HT-29 (cell line): ENCODE measurements around the gene MYO7B. TPM values are rescaled to one million over a fixed set of nuclear protein-coding genes. Genes with fewer than 3 reads are reported as not detected.
"Not testable (repeated sequence)": the region's sequence is repeated elsewhere in the genome, so short reads cannot be mapped to it uniquely, and the experiment has no call there.

Source experiments
- DNase-seq: peaks from one replicate; pipeline ENCODE4 v3.0.0-alpha.2; 2015; ENCODE audit warnings: low spot score
- total RNA-seq: library from RNA; depleted of rRNA; stranded (reverse); fragments of >200 nt; shearing (Covaris generic); gene quantifications from 2 replicates; pipeline ENCODE4 v1.2.3, GENCODE V29; 2014

The MYO7B gene
- total RNA-seq, 1 experiment from 2014 or later = 5.4 TPM

DNA sequence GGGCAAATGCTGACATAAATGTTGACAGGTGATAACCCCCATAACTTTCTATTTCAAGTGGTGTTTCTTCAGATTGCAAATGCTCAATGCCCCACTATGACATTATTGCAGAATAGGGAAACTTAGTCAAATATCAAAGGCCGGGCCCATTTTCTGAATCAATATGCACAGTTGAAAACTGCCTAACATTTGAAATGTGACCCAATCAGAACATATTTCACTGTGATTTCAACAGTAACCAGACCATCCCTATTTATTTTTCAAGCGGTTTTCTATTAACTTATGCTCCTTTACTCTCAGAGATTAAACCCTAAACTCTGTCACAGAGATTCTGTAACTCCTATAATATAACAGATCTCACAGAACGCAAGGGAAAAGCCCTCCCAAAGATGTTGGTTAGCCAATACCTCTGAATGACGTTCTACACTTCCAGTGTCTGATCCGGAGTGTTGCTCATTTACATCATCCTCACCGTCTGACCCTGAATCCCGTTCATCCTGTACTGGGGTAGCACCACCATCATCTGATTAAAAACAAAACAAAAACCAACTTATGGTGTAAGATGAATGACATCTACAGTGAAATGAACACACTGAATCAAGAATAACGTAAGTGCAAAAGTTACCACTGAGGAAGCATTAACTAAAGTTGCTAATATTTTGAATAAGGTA, 12.1 kb upstream of the MYO7B start:
- no peak for DNase-seq

DNA sequence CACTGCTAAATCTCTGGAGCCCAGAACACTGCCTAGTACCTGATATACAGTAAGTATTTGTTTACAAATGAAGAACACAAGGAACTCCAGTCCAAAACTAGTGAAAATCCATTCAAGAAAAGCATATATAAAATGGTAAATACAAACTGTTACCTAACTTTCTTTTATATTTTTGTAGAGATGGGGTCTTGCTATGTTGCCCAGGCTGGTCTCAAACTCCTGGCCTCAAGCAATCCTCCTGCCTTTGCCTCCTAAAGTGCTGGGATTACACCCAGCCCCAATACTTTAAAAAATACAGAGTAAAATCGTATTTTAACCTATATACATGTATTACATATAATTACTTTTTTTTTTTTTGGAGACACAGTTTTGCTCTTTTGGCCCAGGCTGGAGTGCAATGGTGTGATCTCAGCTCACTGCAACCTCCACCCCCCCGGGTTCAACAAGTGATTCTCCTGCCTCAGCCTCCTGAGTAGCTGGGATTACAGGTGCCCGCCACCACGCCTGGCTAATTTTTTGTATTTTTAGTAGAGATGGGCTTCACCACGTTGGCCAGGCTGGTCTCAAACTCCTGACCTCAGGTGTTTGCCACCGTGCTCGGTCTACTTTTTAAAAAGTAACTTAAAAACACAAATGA, 11.2 kb upstream of the MYO7B start:
- DNase-seq = not testable (repeated sequence)

DNA sequence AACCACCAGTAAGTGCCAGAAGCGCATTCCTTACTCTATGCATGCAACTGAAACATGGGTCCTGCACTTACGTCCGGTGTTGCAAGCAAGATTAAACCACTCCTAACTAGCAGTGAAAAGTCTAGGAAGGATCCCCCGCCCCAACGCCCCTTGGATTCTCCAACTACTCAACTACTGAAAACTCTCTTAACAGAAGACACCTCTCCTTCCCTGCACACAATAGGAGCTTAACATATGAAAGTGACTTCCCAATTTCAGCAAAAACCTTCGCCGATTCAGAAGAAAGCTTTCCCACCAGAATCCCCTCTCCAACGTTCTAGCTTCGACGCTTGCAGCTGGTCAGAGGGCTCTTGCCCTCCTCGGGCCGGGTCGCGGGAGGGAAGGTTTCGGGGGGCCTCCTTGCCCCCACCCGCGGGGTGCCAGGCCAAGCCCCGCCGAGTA, 9.8 kb upstream of the MYO7B start:
- no peak for DNase-seq

DNA sequence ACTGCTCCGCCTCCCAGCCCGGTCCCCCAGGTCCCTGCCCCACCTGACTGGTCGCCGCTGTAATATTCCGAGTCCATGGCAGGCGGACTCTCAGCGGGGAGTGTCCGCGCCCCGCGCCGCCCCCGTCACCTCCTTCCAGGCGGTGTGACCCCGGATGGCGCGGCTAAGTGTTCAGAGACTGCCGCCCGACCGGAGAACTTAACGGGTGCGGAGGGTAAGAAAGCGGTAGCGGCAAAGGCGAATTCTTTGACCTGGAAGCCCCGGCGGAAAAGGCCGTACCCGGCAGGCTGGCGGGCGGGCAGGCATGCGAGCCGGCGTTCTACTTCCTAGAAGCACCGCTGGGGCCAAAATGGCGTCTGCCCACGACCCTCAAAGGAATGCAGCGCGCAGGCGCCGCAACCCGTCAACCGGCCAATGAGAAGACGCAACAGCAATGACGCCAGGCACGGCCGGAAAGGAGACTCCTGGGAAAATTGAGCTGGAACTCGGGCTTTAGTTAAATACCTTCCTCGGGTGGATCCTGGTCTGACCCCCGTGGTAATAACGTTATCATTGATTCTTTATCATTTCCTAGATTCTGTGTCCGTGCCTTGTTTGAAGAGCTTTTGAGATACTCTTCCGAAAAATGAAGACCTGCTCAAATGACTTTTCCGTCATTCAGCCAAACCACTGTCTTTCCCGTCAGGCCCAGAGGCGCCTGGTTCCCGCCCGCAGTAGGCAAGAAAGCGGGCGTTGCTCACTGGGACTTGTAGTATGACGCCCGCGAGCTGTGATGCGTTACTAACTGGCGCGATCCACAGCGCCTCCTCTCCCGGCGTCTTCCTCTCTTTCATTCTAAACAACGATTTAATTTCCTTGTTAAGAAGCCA, 9.1 kb upstream of the MYO7B start, which contains the start of gene IWS1:
IWS1 (minus strand) TSS at position 358 of the 869 bp plus-strand sequence; CDS start at position 77, 281 bp downstream.
- DNase-seq = peak; percentile 98

DNA sequence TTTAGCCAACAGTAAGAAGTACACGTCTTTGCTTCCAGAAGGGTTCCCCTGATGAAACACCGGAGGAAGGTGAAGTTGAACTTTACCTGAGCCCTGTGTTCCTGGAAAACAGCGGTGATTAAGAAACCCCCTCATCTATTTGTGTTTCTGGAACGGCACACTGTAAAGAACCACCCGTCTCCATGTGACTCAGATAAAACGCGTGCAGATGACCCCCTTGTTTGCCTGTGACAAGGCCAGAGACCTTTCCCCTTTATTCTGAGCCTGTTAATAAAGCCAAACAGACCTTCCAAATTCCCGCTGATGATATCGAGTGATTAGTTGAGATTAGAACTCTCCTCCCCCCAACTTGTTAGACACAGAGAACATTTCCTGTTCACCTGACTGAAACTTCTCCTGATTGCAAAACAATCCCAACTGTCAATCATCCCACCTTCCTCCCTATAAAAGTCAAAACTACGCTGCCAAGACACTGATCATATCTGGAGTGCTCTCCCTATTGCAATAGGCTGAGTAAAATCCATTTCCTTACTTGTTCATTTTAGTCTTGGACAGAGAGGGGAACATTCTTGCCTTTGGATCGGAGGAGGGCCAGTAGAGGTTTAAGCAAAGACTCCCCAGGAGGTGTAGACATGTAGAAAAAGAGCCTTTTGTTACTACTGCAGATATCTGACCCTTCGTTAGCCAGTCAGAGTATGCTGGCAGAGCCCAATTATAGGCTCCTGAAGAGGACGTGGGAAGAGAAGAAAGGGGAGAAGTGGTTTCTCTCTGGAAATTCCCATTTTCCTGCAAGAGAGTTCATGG, 8.3 kb upstream of the MYO7B start:
- DNase-seq = peak; percentile 91

DNA sequence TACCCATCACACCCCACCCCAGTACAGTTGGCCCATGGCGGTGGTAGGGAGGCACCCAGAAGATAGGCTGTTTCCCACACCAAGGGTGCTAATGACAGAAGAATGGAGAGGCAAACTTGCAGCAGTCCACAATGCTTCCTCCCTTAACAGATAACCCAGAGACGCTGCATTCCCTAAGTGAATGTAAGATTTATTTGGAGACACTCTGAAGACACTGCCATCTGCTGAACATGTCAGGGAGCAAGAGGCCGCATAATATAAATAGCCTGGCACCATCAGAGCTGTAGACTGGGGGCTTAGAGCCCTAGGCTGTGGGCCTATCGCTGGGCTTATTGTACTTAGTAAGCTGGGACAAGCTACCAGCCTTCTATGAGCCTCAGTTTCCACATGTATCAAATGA, 7.0 kb upstream of the MYO7B start:
- no peak for DNase-seq

DNA sequence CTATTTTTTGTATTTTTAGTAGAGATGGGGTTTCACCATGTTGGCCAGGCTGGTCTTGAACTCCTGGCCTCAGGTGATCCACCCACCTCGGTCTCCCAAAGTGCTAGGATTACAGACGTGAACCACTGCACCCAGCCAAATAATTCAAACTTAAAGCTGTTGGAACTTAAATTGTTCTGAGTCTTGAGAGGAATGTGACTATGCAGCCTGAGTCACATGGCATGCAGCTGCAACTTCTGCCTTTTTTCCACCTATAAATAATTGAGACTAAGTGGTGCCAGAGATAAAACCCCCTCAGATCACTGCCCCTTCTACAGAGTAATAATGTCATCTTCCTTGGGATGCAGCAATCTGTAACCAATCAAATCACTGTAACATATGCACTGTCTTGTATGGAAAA, 6.1 kb upstream of the MYO7B start:
- not testable (repeated sequence) for DNase-seq

DNA sequence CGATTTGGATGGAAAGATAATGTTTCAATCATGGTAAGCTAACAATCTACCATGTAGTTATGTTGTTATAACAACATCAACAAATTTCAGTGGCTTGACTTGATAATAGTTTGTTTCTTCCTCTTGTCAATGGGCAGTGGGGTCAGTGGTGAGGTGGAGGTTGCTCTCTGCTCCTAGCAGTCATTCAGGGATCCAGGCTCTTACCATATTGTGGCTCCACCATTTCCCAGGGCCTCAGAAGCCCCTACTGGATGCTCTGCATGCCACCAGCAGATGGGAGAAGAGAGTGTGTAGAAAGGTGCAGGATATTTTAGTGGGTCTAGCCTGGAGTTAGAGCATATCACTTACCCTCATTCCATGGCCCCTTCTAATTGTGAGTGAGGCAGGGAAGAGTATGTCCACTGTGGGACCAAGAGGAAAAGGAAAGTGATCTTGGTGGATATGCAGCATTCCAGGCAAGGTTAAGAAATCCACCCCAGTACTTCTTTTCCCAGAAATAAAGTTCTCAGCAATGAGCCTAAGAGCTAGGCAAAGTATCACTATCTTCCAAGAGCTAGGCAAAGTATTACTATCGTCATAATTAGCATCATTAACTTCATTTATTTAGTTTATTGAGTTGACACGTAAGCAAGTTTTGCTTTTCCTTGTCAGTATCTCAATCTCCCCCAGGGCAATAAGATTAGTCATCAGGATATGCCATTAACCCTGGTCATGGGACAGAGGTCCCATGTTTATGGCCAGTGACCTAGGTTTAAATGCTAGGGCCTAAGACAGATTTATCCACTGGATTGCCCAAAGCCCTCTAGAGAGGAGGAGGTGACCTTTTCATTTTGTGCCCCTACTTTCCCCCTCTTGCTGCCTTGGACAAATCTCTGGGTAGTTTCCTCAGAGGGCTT, 5.0 kb upstream of the MYO7B start:
- no peak for DNase-seq

DNA sequence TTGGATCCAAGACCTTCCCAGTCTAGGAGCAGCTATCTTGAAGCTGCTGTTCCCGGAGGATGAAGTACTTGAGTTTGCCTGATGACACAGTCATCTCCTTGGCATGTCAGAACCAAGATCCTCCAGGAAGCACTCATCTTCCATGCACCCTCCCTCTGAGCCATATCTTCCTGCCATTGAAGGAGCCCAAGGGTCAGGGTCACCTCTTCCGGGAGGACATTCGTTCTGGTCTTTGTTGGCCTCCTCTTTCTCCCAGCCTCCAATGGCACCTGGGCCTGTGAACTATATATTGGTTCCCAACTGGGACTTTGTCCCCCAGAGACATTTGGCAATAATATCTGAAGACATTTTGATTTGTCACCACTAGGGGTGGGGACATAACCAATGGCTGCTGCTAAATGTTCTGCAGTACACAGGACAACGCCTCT, 4.2 kb upstream of the MYO7B start:
- DNase-seq = no peak

DNA sequence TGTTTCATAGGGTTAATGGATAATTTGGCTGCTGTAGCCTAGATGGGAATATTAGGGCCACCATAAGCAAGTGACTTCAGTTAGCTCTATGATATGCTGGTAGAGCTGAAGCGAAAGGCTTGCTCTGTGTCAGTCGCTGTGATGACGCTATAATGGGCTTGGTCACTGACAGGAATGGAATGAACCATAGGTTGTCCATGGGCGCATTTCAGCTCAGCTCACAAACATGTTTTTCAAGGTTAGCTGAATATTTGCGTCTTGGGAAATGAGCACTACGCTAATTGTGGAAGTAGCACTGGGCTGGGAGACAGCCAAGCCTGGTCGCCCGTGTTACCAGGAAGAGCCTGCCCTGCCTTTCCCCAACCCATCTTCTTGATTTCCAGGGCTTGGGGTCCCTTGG, 3.2 kb upstream of the MYO7B start:
- no peak for DNase-seq

DNA sequence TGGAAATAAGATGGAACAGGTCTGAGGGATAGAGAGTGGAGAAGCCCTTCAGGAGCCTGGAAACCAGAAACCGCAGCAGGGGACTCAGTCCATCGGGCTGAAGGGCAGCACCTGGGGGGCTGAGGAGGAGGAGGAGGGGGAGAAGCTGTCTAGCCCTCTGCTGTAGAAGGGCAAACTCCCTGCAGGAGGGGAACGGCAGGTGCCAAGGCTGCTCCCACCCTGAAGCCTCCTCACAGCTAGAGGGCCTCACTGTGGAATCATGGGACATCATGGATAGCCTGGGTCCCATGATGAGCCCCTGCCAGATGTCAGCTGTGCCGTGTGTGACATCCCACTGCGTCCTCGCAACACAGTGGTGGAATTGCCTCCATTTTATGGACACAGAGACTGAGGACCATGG, 435 bp downstream of the MYO7B start:
- DNase-seq = no peak

DNA sequence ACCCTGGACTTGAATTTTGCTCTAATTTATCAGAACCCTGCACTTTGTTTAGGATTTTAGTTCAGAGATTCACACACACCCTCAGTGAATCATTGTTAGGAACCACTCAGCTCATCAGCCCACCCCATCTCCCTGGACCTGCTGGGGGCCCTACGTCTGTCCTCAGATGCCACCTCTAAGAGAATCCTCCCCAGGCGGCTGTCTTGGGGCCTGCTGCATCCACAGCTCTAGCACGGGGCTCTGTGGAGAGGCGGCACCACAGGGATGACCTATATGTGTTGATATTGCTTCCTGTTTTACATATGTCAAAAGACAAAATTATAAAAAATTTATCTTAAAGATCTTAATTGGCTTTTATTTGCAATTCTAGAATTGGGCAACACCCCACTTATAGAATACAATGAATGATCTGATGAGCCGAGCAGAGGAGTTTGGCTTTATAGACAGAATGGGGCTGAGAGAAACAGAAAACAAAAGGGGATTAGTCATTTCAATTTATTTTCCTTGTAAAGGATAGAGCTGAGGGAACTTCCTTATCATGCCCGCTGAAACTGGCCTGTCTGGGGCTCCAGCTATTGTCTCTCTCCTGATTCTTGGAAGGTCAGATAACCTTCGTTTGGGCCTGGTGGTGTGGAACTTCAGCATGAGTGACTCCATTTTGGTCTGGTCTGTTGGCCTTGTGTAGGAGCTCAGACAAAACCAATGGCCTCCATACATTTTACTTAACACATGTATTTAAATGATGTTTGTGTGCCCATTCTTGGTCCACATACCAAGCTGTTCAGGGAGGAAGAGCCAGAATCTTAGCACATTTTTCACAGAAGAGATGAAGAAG, 1.4 kb downstream of the MYO7B start:
- DNase-seq = no peak

DNA sequence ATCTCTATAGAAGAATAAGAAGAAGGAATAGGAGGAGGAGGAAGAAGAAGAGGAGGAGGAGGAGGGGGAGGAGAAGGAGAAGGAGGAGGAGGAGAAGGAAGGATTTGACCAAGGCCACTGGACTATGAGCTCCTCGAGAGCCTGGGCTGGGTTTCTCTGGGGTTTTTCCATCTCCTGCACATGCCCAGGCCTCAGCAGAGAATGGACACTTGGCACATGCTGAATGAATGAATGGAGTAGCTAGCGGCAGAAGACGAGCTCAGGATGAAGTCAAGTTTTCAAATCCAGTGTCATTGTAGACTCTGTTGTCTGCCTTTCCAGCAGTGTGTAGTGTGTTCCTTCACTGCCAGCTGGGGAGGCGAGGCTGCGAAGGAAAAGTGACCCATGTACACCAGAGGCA, 2.2 kb downstream of the MYO7B start:
- DNase-seq = no peak

DNA sequence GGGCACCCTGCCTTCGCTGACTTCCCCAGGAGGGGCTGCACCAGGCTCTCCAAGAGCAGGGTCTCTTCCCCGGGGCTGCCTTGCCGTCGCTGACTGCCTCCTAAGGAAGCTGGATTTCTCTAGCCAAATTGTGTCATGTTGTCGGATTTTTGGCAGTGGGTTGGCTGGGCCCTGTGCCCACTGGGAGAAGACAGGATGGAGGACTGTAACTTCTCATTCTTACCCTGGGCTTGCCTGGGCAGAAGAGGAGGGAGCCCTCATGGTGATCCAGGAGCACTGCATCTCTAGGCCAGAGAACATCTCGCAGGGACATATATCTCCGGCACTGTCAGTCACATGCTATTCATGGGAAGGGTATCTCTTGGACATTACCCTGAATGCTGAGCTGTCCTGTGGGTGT, 6.3 kb downstream of the MYO7B start:
- no peak for DNase-seq

DNA sequence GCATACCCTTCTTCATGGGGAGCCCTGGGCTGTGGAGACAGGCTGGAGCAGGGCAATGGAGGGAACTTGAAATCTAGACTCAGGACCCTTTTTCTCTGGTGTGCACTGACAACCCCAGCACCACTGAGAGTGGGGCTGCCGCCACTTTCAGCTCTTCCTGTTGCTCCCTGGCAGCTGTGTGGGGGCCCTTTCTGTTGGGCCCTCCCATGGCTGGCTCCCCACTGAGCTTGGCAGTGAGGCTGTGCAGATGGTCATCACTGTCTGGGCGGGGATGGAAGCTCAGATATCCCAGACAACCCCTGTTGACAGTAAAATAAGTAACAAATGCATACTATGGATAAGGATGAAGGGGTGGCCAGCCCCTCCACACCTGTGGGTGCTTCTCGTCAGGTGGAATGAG, 6.7 kb downstream of the MYO7B start:
- no peak for DNase-seq

DNA sequence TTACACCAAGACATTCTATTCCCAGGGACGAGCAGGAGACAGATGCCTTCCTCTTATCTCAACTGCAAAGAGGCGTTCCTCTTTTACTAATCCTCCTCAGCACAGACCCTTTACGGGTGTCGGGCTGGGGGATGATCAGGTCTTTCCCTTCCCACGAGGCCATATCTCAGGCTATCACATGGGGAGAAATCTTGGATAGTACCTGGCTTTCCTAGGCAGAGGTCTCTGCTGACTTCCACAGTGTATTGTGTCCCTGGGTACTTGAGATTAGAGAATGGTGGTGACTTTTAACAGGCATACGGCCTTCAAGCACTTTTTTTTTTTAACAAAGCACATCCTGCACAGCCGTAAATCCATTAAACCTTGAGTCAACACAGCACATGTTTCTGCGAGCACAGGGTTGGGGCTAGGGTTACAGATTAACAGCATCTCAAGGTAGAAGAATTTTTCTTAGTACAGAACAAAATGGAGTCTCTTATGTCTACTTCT, 7.6 kb downstream of the MYO7B start:
- not testable (repeated sequence) for DNase-seq

DNA sequence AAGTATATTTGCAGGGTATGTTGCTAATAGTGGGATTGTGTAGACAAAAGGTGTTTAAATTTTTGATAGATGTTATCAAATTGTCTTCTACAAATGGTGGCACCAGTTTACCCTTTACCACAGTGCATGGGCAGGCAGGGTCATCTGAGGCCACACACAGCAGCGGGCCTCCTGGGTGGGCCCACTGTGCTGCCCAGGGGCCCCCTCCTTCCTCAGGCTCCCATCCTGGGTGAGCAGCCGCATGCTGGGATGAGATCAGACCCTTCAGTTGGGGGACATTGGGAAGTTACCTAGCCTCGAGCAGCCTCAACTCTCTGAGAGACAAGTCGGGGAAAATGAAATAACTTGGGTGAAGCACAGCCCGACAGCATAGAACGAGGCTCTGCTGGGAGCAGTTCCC, 9.7 kb downstream of the MYO7B start:
- no peak for DNase-seq

DNA sequence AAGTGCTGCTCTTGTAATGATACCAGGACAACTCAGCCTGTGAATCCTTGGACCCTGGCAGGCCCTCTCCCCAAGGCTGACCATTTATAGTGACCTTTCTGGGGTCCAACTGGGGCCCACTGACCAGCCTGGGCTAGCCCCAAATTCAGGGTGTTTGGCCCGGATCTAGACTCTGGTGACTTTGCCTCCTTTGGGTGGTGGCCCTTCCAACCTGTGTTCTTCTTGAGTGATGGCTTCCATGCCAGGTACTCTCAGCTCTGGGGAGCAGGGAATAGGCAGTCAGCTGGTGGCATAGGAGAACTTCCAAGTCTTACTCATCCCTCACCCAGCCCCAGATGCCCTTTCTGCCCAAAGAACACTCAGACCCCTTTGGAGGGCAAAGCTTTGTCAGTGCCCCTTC, 10.3 kb downstream of the MYO7B start:
- DNase-seq = no peak

DNA sequence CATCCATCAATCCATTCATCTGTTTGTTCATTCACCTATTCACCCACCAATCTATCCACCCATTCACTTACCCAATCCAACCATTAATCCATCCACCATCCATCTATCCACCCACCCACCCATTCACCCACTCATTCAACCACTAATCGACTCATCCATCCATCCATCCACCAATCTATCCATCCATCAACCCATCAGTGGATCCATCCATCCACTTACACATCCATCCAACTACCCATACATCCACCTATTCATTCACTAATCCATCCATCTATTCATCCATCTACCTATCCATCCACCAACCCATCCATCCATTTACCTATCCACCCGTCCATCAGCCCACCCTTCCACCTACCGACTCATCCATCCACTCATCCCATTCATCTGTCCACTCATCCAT, 11.3 kb downstream of the MYO7B start:
- DNase-seq = no peak
